GM21423 (cell line): ENCODE data around the gene ARCN1.

Experiments used
- ATAC-seq: cut with Tn5 transposase; IDR thresholded peaks from one replicate; pipeline ENCODE4 v1.9.1; 2021; ENCODE audit warnings: mild to moderate bottlenecking, moderate library complexity; ENCODE audit not compliant: unreplicated experiment

The ARCN1 gene

GRCh38 chr11:118620529-118621070 is 48.4 kb downstream of the ARCN1 start:
- ATAC-seq = no peak

- ATAC-seq = no peak
Observed at GRCh38 chr11:118621071-118621783, 49.0 kb downstream of the ARCN1 start.

GRCh38 chr11:118621784-118622375 is 49.7 kb downstream of the ARCN1 start:
- ATAC-seq = no peak

GRCh38 chr11:118622376-118623268 is 50.4 kb downstream of the ARCN1 start:
- no peak for ATAC-seq

- ATAC-seq = no peak
Observed at GRCh38 chr11:118623269-118623655, 51.1 kb downstream of the ARCN1 start.

GRCh38 chr11:118625036-118625690 is 53.0 kb downstream of the ARCN1 start:
- no peak for ATAC-seq

- ATAC-seq = no peak
Observed at GRCh38 chr11:118625976-118626375, 53.8 kb downstream of the ARCN1 start.

GRCh38 chr11:118627566-118627965 is 55.4 kb downstream of the ARCN1 start:
- no peak for ATAC-seq

GRCh38 chr11:118628031-118628430 is 55.8 kb downstream of the ARCN1 start:
- no peak for ATAC-seq

- ATAC-seq = no peak
Observed at GRCh38 chr11:118628432-118628831, 56.2 kb downstream of the ARCN1 start.

- no peak for ATAC-seq
Observed at GRCh38 chr11:118628861-118629549, 56.8 kb downstream of the ARCN1 start.

- no peak for ATAC-seq
Observed at GRCh38 chr11:118629761-118630661, 57.8 kb downstream of the ARCN1 start.

- ATAC-seq = no peak
Observed at GRCh38 chr11:118631142-118631909, 59.1 kb downstream of the ARCN1 start.

- ATAC-seq = no peak
Observed at GRCh38 chr11:118632577-118633318, 60.5 kb downstream of the ARCN1 start.

- no peak for ATAC-seq
Observed at GRCh38 chr11:118633319-118633690, 61.1 kb downstream of the ARCN1 start.

GRCh38 chr11:118633979-118634378 is 61.8 kb downstream of the ARCN1 start:
- ATAC-seq = no peak

- no peak for ATAC-seq
Observed at GRCh38 chr11:118634431-118635236, 62.4 kb downstream of the ARCN1 start.
